Fibroblast of skin of back (primary cell): Measurements from ENCODE around the gene MRTFA. TPM values are rescaled to one million over a fixed set of nuclear protein-coding genes. Genes with fewer than 3 reads are reported as not detected.
"Not testable (repeated sequence)": the region's sequence is repeated elsewhere in the genome, so short reads cannot be mapped to it uniquely, and the experiment has no call there.

ENCODE experiments used
- DNase-seq: peaks from one replicate; pipeline ENCODE4 v3.0.0-alpha.2; 2013
- polyA plus RNA-seq, 2 experiments: library from polyadenylated mRNA; unstranded; fragments of 120-200 nt; gene quantifications; one replicate each; pipeline ENCODE4 v1.2.1, GENCODE V29; 2013; ENCODE audit not compliant: insufficient read length in 2 of 2

The MRTFA gene
- polyA plus RNA-seq (2013, experiment 1 of 2; ENCODE audit: insufficient read length), result 48.1 TPM
- 50.3 TPM for polyA plus RNA-seq (2013, experiment 2 of 2; ENCODE audit: insufficient read length)

GRCh38 chr22:40636380-40637182 lies at the start of gene MRTFA:
Gene MRTFA (minus strand): TSS chr22:40636719.
- peak; percentile 100 for DNase-seq

DNA sequence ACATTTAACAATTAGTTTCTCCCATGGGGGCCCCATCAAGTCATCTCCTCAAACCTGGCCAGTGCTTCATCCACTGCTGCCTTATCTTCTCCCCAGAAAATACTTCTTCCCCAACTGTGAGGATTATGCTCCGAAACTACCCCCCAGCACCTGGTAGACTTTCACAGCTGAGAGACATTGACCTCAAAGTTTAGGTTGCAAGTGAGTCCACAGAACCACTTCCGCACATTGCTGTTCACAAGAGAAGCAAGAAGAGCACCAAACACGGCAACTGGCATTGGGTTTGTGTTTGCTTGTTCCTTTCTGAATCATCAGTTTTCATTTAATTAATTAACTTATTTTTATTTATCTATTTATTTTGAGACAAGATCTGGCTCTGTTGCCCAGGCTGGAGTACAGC lies 48.9 kb upstream of the MRTFA start:
- DNase-seq, result no peak

GRCh38 chr22:40684728-40685127 lies 48.2 kb upstream of the MRTFA start:
- DNase-seq, result no peak

- DNase-seq, result no peak
Measured at GRCh38 chr22:40681451-40681850, 44.9 kb upstream of the MRTFA start.

DNA sequence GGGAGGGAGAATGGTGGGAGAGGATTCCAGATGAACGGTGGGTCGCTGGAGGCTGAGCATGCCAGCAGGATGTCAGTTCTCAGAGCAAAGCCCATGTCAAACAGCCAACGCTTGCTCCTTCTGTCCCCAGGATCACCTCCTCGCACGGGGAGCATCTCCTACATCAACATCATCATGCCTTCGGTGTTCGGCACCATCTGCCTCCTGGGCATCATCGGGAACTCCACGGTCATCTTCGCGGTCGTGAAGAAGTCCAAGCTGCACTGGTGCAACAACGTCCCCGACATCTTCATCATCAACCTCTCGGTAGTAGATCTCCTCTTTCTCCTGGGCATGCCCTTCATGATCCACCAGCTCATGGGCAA lies 44.3 kb upstream of the MRTFA start:
- no peak for DNase-seq

DNA sequence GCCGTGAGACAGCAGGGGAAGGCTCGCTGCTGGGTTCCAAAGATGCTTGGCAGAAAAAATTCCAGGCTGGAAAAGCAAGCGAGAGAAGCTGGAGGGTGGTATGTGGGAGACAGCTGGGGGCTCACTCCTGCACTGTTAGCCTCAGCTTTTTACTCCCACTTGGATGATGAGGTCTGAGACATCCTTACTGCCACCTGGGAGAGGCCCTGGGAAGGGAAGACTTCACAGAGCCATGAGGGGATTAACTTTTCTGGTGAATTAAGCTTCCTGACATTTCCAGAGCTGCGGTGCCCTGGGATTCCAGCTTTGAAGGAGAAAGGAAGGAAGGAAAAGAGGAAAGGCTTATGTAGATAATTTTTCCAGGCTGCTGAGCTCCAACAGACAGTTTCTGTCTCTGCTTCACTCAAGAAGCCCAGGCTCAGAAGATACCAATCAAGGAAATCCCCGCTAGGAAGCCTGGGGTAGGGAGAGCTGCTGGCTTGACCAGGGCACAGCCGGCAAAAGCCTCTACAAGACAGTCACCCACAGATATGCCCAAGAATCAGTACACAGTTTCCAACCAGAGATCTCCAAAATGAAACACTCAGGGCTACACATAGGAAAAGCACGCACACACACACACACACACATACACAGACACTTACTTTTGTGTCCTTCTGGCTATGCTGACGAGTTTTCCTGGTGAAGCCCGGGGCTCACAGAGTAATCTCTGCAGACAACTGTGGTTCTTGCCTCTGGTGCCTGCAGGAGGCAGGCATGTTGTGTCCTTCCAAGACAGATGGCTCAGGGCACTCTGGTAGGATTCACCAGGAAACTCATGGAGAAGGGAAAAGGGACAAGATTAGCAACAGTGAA lies 43.7 kb upstream of the MRTFA start:
- peak; percentile 37 for DNase-seq

DNA sequence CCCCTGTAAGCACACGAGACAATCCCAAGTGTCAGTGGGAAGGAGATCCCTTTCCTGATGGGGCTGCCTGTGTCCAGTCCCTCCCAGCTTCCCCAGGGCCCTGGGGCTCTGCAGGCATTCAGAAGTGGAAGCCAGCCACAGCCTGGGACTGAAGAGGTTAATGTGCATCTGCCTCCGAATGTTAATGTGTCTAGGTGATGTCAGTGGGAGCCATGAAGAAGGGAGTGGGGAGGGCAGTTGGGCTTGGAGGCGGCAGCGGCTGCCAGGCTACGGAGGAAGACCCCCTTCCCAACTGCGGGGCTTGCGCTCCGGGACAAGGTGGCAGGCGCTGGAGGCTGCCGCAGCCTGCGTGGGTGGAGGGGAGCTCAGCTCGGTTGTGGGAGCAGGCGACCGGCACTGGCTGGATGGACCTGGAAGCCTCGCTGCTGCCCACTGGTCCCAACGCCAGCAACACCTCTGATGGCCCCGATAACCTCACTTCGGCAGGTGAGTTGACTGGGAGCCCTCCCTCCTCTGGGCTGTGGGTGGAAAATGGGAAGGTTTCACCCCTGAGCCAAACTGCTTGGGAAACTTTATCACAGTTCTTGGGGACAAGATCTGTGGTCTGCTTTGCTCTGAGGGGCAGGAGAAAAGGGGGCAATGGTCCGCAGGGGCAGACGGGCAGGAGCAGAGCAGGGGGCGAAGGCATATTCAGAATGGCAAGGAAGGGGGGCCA lies 42.9 kb upstream of the MRTFA start, which contains the start of gene MCHR1:
Gene MCHR1, plus strand, starts transcription at position 236 of the 715 bp plus-strand sequence. Its CDS starts 169 bp downstream, at position 405.
- DNase-seq, result no peak

DNA sequence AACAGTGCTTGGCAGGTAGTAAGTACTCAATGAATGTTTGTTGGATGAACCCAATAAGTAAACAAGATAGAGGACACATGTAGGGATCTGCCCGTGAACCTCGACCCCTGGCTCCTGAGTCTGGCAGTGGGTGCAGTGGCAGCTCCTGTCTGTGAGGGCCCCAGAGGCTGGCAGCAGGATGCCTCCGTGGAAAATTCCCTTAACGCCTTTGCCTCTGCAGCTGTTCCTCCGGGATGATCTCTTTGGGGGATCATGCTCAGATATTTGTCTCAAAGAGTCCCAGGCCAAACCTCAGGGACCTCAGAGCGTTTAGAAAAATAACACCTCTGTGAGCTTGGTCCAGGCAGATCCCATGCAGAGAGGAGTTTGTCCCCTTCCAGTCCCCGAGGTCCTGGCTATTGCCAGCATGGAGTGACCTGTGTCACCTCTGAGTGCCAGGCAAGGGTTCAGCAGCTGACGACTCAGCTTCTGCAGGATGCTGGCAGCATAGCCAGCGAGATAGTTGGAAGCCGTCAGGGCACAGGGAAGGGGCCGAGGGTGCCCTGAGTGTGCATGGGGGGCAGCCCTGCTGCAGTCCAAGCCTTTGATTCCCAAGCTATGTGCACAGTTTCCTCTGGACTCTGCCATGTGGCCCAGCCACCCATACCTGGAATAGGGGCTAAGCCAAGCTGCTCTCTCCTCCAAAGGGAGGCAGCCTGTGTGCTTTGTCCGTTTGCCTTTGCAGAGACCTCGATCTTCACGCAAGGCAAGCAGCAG lies 42.2 kb upstream of the MRTFA start:
- no peak for DNase-seq

GRCh38 chr22:40676644-40677043 lies 40.1 kb upstream of the MRTFA start:
- DNase-seq, result no peak

- DNase-seq, result not testable (repeated sequence)
Measured at GRCh38 chr22:40676166-40676565, 39.6 kb upstream of the MRTFA start.

DNA sequence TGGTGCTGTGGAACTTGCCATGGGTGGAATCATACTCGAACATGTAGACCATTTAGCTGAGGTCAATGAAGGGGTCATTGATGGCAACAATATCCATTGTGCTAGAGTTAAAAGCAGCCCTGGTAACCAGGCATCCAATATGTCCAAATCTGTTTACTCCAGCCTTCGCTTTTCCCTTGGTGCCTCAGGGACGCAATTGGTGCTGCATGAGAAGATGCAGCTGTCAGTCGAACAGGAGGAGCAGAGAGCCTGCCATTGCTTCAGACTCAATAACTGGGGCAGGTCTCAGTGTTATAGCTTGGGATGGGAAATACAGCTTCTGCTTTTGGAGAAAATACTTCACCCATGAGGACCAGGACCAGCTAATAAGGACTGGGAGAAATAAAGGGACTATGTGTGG lies 37.8 kb upstream of the MRTFA start:
- DNase-seq, result no peak

- no peak for DNase-seq
Measured at GRCh38 chr22:40673017-40673416, 36.5 kb upstream of the MRTFA start.

DNA sequence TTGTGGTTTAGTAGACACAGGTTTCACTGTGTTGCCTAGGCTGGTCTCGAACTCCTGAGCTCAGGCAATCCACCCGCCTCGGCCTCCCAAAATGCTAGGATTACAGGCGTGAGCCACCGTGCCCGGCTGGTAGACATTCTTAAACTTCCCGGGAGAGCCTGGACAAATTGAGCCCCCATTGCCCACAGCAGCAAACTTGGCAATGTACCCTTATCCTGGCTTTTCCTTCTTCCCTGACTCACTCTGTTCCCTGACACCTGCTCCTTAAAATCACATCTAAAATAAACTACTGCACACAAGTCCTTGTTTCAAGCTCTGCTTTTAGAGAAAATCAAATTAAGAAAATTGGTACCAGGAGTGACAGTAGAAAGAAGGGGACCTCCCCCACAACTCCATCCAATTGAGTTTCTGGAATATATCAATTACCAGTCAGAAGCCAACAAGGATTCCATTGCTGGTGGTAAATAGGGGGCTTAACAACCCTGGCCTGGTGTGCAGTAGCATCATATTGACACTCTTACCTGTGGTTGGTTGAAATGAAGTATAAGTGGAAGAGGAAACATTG lies 35.4 kb upstream of the MRTFA start:
- DNase-seq, result no peak

DNA sequence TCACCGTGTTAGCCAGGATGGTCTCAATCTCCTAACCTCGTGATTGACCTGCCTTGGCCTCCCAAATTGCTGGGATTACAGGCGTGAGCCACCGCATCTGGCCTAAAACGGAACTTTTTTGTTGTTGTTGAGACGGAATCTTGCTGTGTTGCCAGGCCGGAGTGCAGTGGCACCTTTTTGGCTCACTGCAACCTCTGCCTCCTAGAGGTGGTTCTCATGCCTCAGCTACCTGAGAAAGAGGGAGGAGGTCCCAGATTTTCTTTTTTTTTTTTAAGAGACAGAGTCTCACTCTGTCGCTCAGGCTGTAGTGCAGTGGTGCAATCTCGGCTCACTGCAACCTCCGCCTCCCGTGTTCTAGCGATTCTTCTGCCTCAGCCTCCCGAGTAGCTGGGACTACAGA lies 34.9 kb upstream of the MRTFA start:
- no peak for DNase-seq

DNA sequence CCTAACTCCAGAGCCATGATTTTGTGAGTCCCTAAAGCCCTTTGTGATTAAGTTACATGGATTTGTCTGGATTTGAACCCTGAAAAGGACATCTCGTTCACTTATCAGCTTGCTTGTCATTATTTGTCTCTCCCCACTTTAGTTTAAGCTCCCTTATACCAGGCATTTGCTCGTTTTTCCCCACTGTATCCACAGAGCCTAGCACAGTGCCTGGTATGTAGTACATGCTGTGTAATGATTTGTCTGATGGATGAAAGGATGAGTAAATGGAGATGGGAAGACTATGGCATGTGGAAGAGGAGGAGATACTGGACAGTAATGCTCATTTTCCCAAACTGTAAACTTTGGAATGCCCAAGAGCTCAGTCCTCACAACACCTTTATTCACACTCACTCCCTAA lies 33.5 kb upstream of the MRTFA start:
- no peak for DNase-seq

DNA sequence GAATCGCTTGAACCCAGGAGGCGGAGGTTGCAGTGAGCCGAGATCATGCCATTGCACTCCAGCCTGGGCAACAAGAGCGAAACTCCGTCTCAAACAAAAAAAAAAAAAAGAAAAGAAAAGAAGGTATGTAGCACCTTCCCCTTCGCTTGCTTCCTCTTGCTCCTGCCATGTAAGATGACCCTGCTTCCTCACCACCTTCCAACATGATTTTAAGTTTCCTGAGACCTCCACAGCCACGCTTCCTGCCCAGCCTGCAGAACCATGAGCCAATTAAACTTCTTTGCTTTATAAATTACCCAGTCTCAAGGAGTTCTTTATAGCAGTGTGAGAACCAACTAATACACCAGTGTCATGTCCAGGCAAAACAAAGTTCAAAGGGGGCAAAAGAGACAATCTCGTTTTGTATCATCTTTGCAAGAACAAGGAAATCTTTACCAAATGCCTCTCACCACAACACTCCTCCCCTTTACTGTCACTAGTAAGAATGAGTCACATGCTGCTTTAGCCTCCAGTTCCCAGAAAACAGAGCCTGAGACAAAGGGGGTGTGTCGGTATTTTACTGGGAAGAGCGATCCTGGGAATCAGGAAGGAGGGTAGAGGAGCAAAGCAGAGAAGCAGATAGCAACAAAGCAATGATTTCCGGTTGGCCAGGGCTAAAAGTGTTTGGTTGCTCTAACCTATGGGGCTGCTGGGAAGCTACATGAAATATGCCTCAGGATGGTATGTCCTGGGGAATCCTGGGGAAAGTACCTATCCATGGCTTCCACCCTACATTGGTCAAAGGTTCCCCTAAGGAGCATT lies 32.3 kb upstream of the MRTFA start:
- peak; percentile 85 for DNase-seq

DNA sequence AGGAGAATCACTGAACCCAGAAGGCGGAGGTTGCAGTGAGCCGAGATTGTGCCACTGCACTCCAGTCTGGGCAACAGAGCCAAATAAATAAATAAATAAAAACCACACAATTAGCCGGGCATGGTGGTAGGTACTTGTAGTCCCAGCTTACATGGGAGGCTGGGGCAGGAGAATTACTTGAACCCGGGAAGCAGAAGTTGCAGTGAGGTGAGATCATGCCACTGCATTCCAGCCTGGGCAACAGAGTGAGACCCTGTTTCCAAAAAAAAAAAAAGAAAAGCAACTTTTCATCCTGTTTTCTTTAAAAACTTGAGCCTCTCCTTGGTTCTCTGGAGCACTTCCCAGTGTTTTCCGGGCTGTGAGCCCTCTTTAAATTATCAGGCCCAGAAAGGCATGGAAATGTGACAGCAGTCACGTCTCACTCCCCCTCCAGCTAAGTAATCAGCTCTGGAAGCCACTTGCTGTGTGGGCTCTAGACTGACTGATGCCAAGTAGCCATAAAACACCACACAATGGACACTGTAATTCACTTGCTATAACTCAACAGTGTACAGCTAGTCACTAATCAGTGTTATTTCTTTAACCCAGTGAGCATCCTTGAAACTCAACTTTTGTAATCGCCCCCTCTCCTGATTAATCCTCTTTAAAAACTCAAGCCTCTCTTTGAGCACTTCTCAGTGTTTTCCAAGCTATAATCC lies 29.8 kb upstream of the MRTFA start:
- DNase-seq, result peak; percentile 79

GRCh38 chr22:40665312-40665711 lies 28.8 kb upstream of the MRTFA start:
- DNase-seq, result peak; percentile 64

- DNase-seq, result no peak
Measured at GRCh38 chr22:40661671-40662070, 25.2 kb upstream of the MRTFA start.

- no peak for DNase-seq
Measured at GRCh38 chr22:40660730-40661129, 24.2 kb upstream of the MRTFA start.
